Measurements from ENCODE around the gene CENPX. TPM values are rescaled to one million over a fixed set of nuclear protein-coding genes. Genes with fewer than 3 reads are reported as not detected.

Gene CENPX
- total RNA-seq, 1 donor = 18.8 TPM

- H3K27ac ChIP-seq (ENCODE audit: low read depth, low read length) = no peak overlapping the region
- peak; percentile 99 for DNase-seq (ENCODE audit: insufficient read length, low spot score, missing footprints)
- no peak overlapping the region for H2AFZ ChIP-seq (ENCODE audit: low read length)
- peaks cover 12% of the 10 kb centered on the region for H3K36me3 ChIP-seq (ENCODE audit: insufficient read depth, low read length)
- H3K27me3 ChIP-seq (ENCODE audit: insufficient read depth, low read length) = no peaks in the 10 kb centered on the region
- H3K4me1 ChIP-seq (ENCODE audit: insufficient read depth, low read length) = peaks cover 14% of the 10 kb centered on the region
- no peaks in the 10 kb centered on the region for H3K9me3 ChIP-seq (ENCODE audit: low read depth, low read length)
- no peak for TF ChIP-seq CTCF (IDR thresholded peaks at IDR 0.05; ENCODE audit: extremely low read depth, low read depth, low read length)
- peak overlapping the region; percentile 37 for H3K4me3 ChIP-seq (ENCODE audit: insufficient read depth, low read length)
- H3K79me2 ChIP-seq (ENCODE audit: insufficient read depth, low read length) = peaks cover 16% of the 10 kb centered on the region
- peak overlapping the region; percentile 67 for H3K4me2 ChIP-seq (ENCODE audit: insufficient read depth, low read length)
- peaks cover 31% of the 10 kb centered on the region for H4K20me1 ChIP-seq (ENCODE audit: insufficient read depth, low read length)
Measured at GRCh38 chr17:81991684-81992305, 30.9 kb downstream of the CENPX start.

GRCh38 chr17:81990836-81991683, 31.6 kb downstream of the CENPX start:
- H4K20me1 ChIP-seq (ENCODE audit: insufficient read depth, low read length) = peaks cover 31% of the 10 kb centered on the region
- H3K4me2 ChIP-seq (ENCODE audit: insufficient read depth, low read length) = peak overlapping the region; percentile 67
- H2AFZ ChIP-seq (ENCODE audit: low read length) = no peak overlapping the region

GRCh38 chr17:81987161-81987770, 35.4 kb downstream of the CENPX start:
- Histone ChIP-seq H3K79me2 (ENCODE audit: insufficient read depth, low read length) (peaks cover under 1% of the 10 kb centered on the region), H3K9me3 (ENCODE audit: low read depth, low read length) (no peaks in the 10 kb centered on the region), H3K27ac (ENCODE audit: low read depth, low read length) (no peak overlapping the region), H3K36me3 (ENCODE audit: insufficient read depth, low read length) (peaks cover 26% of the 10 kb centered on the region), H3K4me3 (ENCODE audit: insufficient read depth, low read length) (no peak overlapping the region), H4K20me1 (ENCODE audit: insufficient read depth, low read length) (peaks cover 18% of the 10 kb centered on the region), H3K27me3 (ENCODE audit: insufficient read depth, low read length) (no peaks in the 10 kb centered on the region), H2AFZ (ENCODE audit: low read length) (no peak overlapping the region), H3K4me1 (ENCODE audit: insufficient read depth, low read length) (peaks cover 11% of the 10 kb centered on the region), H3K4me2 (ENCODE audit: insufficient read depth, low read length) (no peak overlapping the region)
- no peak for TF ChIP-seq CTCF (IDR thresholded peaks at IDR 0.05; ENCODE audit: extremely low read depth, low read depth, low read length)
- DNase-seq (ENCODE audit: insufficient read length, low spot score, missing footprints) = no peak

More at GRCh38 chr17:81990836-81991683, 31.6 kb downstream of the CENPX start:
- TF ChIP-seq CTCF (IDR thresholded peaks at IDR 0.05; ENCODE audit: extremely low read depth, low read depth, low read length) = no peak
- H3K79me2 ChIP-seq (ENCODE audit: insufficient read depth, low read length) = peaks cover 16% of the 10 kb centered on the region
- H3K9me3 ChIP-seq (ENCODE audit: low read depth, low read length) = no peaks in the 10 kb centered on the region
- H3K27me3 ChIP-seq (ENCODE audit: insufficient read depth, low read length) = no peaks in the 10 kb centered on the region
- peaks cover 15% of the 10 kb centered on the region for H3K36me3 ChIP-seq (ENCODE audit: insufficient read depth, low read length)
- no peak overlapping the region for H3K4me3 ChIP-seq (ENCODE audit: insufficient read depth, low read length)
- peaks cover 14% of the 10 kb centered on the region for H3K4me1 ChIP-seq (ENCODE audit: insufficient read depth, low read length)
- no peak for DNase-seq (ENCODE audit: insufficient read length, low spot score, missing footprints)
- no peak overlapping the region for H3K27ac ChIP-seq (ENCODE audit: low read depth, low read length)

GRCh38 chr17:81986606-81987005, 36.1 kb downstream of the CENPX start:
- no peaks in the 10 kb centered on the region for H3K79me2 ChIP-seq (ENCODE audit: insufficient read depth, low read length)
- no peak overlapping the region for H3K4me3 ChIP-seq (ENCODE audit: insufficient read depth, low read length)
- no peaks in the 10 kb centered on the region for H3K27me3 ChIP-seq (ENCODE audit: insufficient read depth, low read length)
- H3K9me3 ChIP-seq (ENCODE audit: low read depth, low read length) = no peaks in the 10 kb centered on the region
- peaks cover 12% of the 10 kb centered on the region for H4K20me1 ChIP-seq (ENCODE audit: insufficient read depth, low read length)
- no peak overlapping the region for H2AFZ ChIP-seq (ENCODE audit: low read length)
- peaks cover 4% of the 10 kb centered on the region for H3K4me1 ChIP-seq (ENCODE audit: insufficient read depth, low read length)
- no peak overlapping the region for H3K27ac ChIP-seq (ENCODE audit: low read depth, low read length)
- no peak overlapping the region for H3K4me2 ChIP-seq (ENCODE audit: insufficient read depth, low read length)
- H3K36me3 ChIP-seq (ENCODE audit: insufficient read depth, low read length) = peaks cover 28% of the 10 kb centered on the region
- no peak for TF ChIP-seq CTCF (IDR thresholded peaks at IDR 0.05; ENCODE audit: extremely low read depth, low read depth, low read length)
- no peak for DNase-seq (ENCODE audit: insufficient read length, low spot score, missing footprints)

All from osteoblast (primary cell).